CD4-positive, alpha-beta T cell (primary cell): ENCODE measurements around the gene SYT2. TPM values are rescaled to one million over a fixed set of nuclear protein-coding genes. Genes with fewer than 3 reads are reported as not detected.
"Not testable (repeated sequence)": the region's sequence is repeated elsewhere in the genome, so short reads cannot be mapped to it uniquely, and the experiment has no call there.

Source experiments
- ATAC-seq: fragments of 200-7000 bp; cut with Tn5 transposase; one replicate; pipeline ENCODE4 v1.10.0; 2022; ENCODE audit warnings: mild to moderate bottlenecking; ENCODE audit not compliant: poor library complexity
- CTCF ChIA-PET: fragments of 350-600 bp; sonication (Branson Sonifier 250); formaldehyde crosslinking; loops from one replicate; lab custom pipeline; 2021; ENCODE audit warnings: antibody characterized with exemption, inconsistent platforms; lab: Charles Lee
- POLR2A ChIA-PET: fragments of 350-600 bp; sonication (Branson Sonifier 250); formaldehyde crosslinking; loops from one replicate; lab custom pipeline; 2021; ENCODE audit warnings: antibody characterized with exemption, inconsistent platforms; lab: Charles Lee
- DNase-seq, 14 experiments: peaks; one replicate each; pipeline ENCODE4 v3.0.0-alpha.2; 2013 to 2020; ENCODE audit warnings: mixed read lengths in 2 of 14
- H3K27ac ChIP-seq, 2 donors: one replicate each; pipeline versions ENCODE4 v1.5.1 to v1.7.0; 2013; ENCODE audit warnings: low read length in 2 of 2, low read depth in 1 of 2, mild to moderate bottlenecking in 1 of 2
- H3K27me3 ChIP-seq, 2 experiments: 1 replicate in 1 of 2; 2 replicates in 1 of 2; pipeline versions ENCODE4 v1.6.1 to v1.7.0; 2013; ENCODE audit warnings: low read length in 2 of 2, control low read depth in 1 of 2, mild to moderate bottlenecking in 1 of 2, moderate library complexity in 1 of 2; ENCODE audit not compliant: insufficient read depth in 2 of 2, control insufficient read depth in 1 of 2
- H3K36me3 ChIP-seq: one replicate; pipeline ENCODE4 v1.6.1; 2013; ENCODE audit warnings: low read length, control low read depth; ENCODE audit not compliant: insufficient read depth
- H3K4me1 ChIP-seq: one replicate; pipeline ENCODE4 v1.6.1; 2013; ENCODE audit warnings: low read length, control low read depth; ENCODE audit not compliant: insufficient read depth
- H3K4me3 ChIP-seq: one replicate; pipeline ENCODE4 v1.5.1; 2013; ENCODE audit warnings: mild to moderate bottlenecking, low read length, moderate library complexity
- H3K9me3 ChIP-seq, 2 experiments: 1 replicate in 1 of 2; 2 replicates in 1 of 2; pipeline versions ENCODE4 v1.6.1 to v1.7.0; 2013; ENCODE audit warnings: low read length in 2 of 2, mild to moderate bottlenecking in 2 of 2, control low read depth in 1 of 2, moderate library complexity in 1 of 2; ENCODE audit not compliant: control insufficient read depth in 1 of 2, insufficient read depth in 1 of 2
- H3K27ac Mint-ChIP-seq: one replicate; pipeline ENCODE4 v1.8.0; 2020; ENCODE audit warnings: mixed read lengths
- H3K27me3 Mint-ChIP-seq: one replicate; pipeline ENCODE4 v1.8.0; 2021; ENCODE audit warnings: mixed read lengths
- H3K36me3 Mint-ChIP-seq: one replicate; pipeline ENCODE4 v1.8.0; 2021; ENCODE audit warnings: low read depth, mixed read lengths
- H3K4me1 Mint-ChIP-seq: one replicate; pipeline ENCODE4 v1.8.0; 2021; ENCODE audit warnings: low read depth, mixed read lengths
- H3K4me3 Mint-ChIP-seq: one replicate; pipeline ENCODE4 v1.8.0; 2020; ENCODE audit warnings: mild to moderate bottlenecking, mixed read lengths
- H3K9me3 Mint-ChIP-seq: one replicate; pipeline ENCODE4 v1.8.0; 2020; ENCODE audit warnings: mixed read lengths
- intact Hi-C, 2 experiments: fragments of 100-400 bp; cut with DNase I in 1 of 2; cut with micrococcal nuclease in 1 of 2; formaldehyde crosslinking; loops; one replicate each; pipeline versions ENCODE4 v1.15.1 to v1.9.0; 2023 to 2025; cut with DNase I, micrococcal nuclease
- total RNA-seq, 174 experiments: library from RNA in 2 of 174; stranded (reverse) in 2 of 174; gene quantifications; one replicate each; pipeline ENCODE4 v1.2.3 and lab custom pipeline; 2021 to 2026

Gene SYT2
- total RNA-seq, 2 experiments from 2014 or later: not detected

- H3K27me3 ChIP-seq, H3K27me3 Mint-ChIP-seq, H3K27ac Mint-ChIP-seq, H3K36me3 Mint-ChIP-seq, ATAC-seq, H3K27ac ChIP-seq, H3K4me3 Mint-ChIP-seq, H3K9me3 ChIP-seq, H3K4me1 ChIP-seq, CTCF ChIA-PET, H3K4me3 ChIP-seq, H3K9me3 Mint-ChIP-seq, intact Hi-C loops, DNase-seq, H3K4me1 Mint-ChIP-seq, H3K36me3 ChIP-seq, POLR2A ChIA-PET: not testable (repeated sequence)
Measured at GRCh38 chr1:202542415-202542814, 167.8 kb downstream of the SYT2 start.

- H3K27me3 Mint-ChIP-seq, DNase-seq, H3K4me3 Mint-ChIP-seq, H3K4me1 ChIP-seq, H3K36me3 ChIP-seq, H3K4me3 ChIP-seq, H3K27ac ChIP-seq, H3K9me3 Mint-ChIP-seq, intact Hi-C loops, H3K9me3 ChIP-seq, POLR2A ChIA-PET, H3K36me3 Mint-ChIP-seq, H3K27ac Mint-ChIP-seq, CTCF ChIA-PET, H3K27me3 ChIP-seq, ATAC-seq, H3K4me1 Mint-ChIP-seq: not testable (repeated sequence)
Measured at GRCh38 chr1:202540858-202541257, 169.4 kb downstream of the SYT2 start.

Other genes starting within 250 kb of the SYT2 start
- 10 to 100 TPM; 74.7 to 84.7 TPM for gene KDM5B, start 98.0 kb upstream of the SYT2 start, total RNA-seq
- gene PCAT6, start 100.5 kb upstream of the SYT2 start, total RNA-seq: 1 to 10 TPM in 1 of 2 experiments, under 1 TPM in 1; 0.91 to 1.3 TPM
- gene RABIF, start 178.7 kb upstream of the SYT2 start, total RNA-seq: 1 to 10 TPM; 9.1 to 9.2 TPM
- 10 to 100 TPM; 18.5 to 18.6 TPM for gene KLHL12, start 216.8 kb upstream of the SYT2 start, total RNA-seq
- 10 to 100 TPM; 91.5 to 95.6 TPM for gene ADIPOR1, start 247.9 kb upstream of the SYT2 start, total RNA-seq